Measurements from ENCODE around the gene CFAP52. TPM values are rescaled to one million over a fixed set of nuclear protein-coding genes. Genes with fewer than 3 reads are reported as not detected.

CFAP52 gene
- not detected in 2 replicates for total RNA-seq

GRCh38 chr17:9576521-9577372 lies at the start of gene CFAP52:
Gene CFAP52, plus strand, starts transcription at chr17:9576642. Its CDS starts 54 bp downstream, at chr17:9576696.

GRCh38 chr17:9575381-9576101 lies 901 bp upstream of the CFAP52 start, which contains the start of gene STX8:
Gene STX8, minus strand, starts transcription at chr17:9575820. Its CDS starts 12 bp downstream, at chr17:9575808.

DNA sequence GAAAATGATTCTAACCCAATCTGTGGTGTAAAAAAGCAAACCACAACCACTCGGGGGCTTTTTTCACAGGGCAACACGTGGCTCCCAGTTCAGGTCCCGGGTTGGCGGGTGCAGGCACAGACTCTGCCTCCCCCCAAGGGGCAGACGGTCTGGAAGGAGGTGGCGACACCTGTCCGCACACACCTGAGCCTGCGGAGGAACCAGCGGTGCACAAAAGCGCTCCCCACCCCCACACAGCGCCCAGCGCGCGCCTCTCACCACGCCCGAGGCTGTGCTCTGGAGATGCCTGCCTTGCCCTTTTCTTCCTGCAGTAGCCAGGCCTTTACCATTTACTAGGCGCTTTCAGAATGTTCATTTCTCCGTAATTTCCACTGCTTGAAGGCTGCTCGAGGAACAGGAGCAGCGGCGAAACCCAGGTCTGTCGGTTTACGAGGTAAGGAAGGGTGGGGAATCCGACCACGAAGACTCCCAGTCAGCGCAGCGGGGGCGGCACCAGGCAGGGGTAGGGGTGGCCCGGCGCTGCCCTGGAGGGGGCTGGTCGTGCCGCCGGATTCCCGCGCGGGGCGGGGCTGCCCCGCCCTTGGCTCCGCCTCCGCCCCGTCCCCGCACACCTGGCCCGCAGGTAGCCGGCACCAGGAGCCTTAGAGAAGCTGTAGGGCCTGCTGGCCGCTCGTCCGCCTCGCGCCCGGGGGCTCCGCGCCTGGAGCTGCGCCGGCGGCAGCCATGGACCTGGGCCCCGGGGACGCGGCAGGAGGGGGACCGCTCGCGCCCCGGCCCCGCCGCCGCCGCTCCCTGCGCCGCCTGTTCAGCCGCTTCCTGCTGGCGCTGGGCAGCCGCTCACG lies 68.7 kb downstream of the CFAP52 start, which contains the start of gene USP43:
Gene USP43 (plus strand): TSS at position 608 of the 842 bp plus-strand sequence. CDS start 116 bp downstream, at position 724.

Other genes with a start within 250 kb of the CFAP52 start
- 46.2 and 50.1 TPM in 2 replicates for gene STX8, start 822 bp upstream of the CFAP52 start, total RNA-seq
- gene USP43, start 68.9 kb downstream of the CFAP52 start, total RNA-seq, result 0.15 and 0.50 TPM in 2 replicates
- gene DHRS7C, start 214.9 kb downstream of the CFAP52 start, total RNA-seq, result not detected in 2 replicates
- gene GSG1L2, start 245.4 kb downstream of the CFAP52 start, total RNA-seq, result not detected in 2 replicates
- under 0.01 TPM in 1 of 2 replicates, not detected in the other for gene GLP2R, start 249.3 kb downstream of the CFAP52 start, total RNA-seq